ENCODE data around the gene JSRP1. TPM values are rescaled to one million over a fixed set of nuclear protein-coding genes. Genes with fewer than 3 reads are reported as not detected.

JSRP1 gene
- total and polyA plus RNA-seq, 4 donors, result 0.25 to 0.45 (median 0.39) TPM; not detected in 1

DNA sequence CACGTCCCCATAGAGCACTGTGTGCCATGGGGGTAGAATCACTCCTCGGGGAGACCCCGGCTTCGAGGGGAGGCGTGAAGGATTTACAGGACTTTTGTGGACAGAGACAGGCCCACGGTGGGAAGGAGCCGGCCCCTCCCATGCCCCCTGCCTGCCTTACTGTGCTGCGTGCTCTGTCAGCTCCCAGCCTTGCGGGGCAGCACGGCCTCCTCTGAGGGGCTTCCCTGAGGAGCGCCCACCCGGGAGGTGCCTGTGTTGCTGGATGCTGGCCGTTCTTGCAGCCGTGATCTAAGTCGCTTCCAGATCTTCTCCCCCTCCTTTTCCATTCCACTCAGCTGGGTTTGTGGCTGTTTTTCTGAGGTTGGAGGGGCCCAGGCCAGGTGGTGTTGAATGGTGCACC is 49.2 kb downstream of the JSRP1 start:
- Histone ChIP-seq H3K9me3 (ENCODE audit: control insufficient read depth in 4 of 4, low read length in 3 of 4) (no peaks in the 10 kb centered on the region), H3K4me1 (ENCODE audit: control insufficient read depth in 4 of 4, insufficient read depth in 4 of 4, low read length in 3 of 4) (peaks cover 0 to 1% (median 0%) of the 10 kb centered on the region in 4 donors), H3K27ac (ENCODE audit: low read depth in 1 of 2, low read length in 2 of 2) (no peak overlapping the region), H3K4me3 (ENCODE audit: low read depth in 1 of 3, low read length in 3 of 3) (no peak overlapping the region), H3K36me3 (ENCODE audit: control insufficient read depth in 4 of 4, insufficient read depth in 3 of 4, low read depth in 1 of 4, low read length in 3 of 4) (peaks cover 8 to 56% (median 17%) of the 10 kb centered on the region in 4 donors), H3K9ac (ENCODE audit: low read depth in 1 of 2, low read length in 2 of 2) (no peak overlapping the region), H3K27me3 (ENCODE audit: control insufficient read depth in 4 of 4, insufficient read depth in 4 of 4, low read length in 3 of 4) (no peaks in the 10 kb centered on the region)
- 97% methylated on average over 15 of the region's 15 CpGs for WGBS
- TF ChIP-seq, protein P1, sequence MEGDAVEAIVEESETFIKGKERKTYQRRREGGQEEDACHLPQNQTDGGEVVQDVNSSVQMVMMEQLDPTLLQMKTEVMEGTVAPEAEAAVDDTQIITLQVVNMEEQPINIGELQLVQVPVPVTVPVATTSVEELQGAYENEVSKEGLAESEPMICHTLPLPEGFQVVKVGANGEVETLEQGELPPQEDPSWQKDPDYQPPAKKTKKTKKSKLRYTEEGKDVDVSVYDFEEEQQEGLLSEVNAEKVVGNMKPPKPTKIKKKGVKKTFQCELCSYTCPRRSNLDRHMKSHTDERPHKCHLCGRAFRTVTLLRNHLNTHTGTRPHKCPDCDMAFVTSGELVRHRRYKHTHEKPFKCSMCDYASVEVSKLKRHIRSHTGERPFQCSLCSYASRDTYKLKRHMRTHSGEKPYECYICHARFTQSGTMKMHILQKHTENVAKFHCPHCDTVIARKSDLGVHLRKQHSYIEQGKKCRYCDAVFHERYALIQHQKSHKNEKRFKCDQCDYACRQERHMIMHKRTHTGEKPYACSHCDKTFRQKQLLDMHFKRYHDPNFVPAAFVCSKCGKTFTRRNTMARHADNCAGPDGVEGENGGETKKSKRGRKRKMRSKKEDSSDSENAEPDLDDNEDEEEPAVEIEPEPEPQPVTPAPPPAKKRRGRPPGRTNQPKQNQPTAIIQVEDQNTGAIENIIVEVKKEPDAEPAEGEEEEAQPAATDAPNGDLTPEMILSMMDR (IDR thresholded peaks at IDR 0.05; ENCODE audit: low read depth, low read length, missing input control), result no peak
- no peak for DNase-seq (ENCODE audit: low spot score)

DNA sequence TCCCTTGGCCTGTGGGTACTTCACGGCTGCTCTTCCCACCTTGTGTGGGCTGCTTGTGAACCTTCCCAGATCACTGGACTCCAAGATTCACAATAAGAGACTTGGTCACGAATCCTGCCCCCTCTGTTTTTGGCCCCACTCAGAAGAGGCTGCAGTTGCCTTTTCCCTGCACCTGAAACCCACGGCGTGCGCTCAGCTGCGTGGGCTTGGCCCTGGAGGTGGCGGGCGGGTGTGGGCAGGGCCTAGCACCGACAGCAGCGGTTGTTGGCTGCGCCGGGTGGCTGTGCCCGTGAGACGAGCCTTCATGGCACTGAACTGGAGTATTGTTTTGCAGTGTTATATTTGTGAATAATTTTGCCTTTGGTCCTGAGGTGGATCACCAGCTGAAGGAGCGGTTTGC is 53.9 kb downstream of the JSRP1 start:
- no peak overlapping the region for H3K27ac ChIP-seq (ENCODE audit: low read depth in 1 of 2, low read length in 2 of 2)
- no peak overlapping the region for H3K9ac ChIP-seq (ENCODE audit: low read depth in 1 of 2, low read length in 2 of 2)
- H3K27me3 ChIP-seq (ENCODE audit: control insufficient read depth in 4 of 4, insufficient read depth in 4 of 4, low read length in 3 of 4), result no peaks in the 10 kb centered on the region
- H3K4me3 ChIP-seq (ENCODE audit: low read depth in 1 of 3, low read length in 3 of 3), result no peak overlapping the region
- TF ChIP-seq HNF4A (conservative IDR thresholded peaks at IDR 0.05) (no peak), SP1 (IDR thresholded peaks at IDR 0.05) (no peak), EGR1 (IDR thresholded peaks at IDR 0.05; ENCODE audit: low read depth in 2 of 2) (no peak), HNF4G (IDR thresholded peaks at IDR 0.05) (no peak), FOXA2 (IDR thresholded peaks at IDR 0.05) (no peak), GABPA (IDR thresholded peaks at IDR 0.05 in 1 of 2, conservative IDR thresholded peaks at IDR 0.05 in 1 of 2) (no peak), RAD21 (IDR thresholded peaks at IDR 0.05) (no peak), TAF1 (conservative IDR thresholded peaks at IDR 0.05) (no peak)
- TF ChIP-seq, protein P1 (IDR thresholded peaks at IDR 0.05; ENCODE audit: low read depth, low read length, missing input control), result no peak
- TF ChIP-seq, protein P2, sequence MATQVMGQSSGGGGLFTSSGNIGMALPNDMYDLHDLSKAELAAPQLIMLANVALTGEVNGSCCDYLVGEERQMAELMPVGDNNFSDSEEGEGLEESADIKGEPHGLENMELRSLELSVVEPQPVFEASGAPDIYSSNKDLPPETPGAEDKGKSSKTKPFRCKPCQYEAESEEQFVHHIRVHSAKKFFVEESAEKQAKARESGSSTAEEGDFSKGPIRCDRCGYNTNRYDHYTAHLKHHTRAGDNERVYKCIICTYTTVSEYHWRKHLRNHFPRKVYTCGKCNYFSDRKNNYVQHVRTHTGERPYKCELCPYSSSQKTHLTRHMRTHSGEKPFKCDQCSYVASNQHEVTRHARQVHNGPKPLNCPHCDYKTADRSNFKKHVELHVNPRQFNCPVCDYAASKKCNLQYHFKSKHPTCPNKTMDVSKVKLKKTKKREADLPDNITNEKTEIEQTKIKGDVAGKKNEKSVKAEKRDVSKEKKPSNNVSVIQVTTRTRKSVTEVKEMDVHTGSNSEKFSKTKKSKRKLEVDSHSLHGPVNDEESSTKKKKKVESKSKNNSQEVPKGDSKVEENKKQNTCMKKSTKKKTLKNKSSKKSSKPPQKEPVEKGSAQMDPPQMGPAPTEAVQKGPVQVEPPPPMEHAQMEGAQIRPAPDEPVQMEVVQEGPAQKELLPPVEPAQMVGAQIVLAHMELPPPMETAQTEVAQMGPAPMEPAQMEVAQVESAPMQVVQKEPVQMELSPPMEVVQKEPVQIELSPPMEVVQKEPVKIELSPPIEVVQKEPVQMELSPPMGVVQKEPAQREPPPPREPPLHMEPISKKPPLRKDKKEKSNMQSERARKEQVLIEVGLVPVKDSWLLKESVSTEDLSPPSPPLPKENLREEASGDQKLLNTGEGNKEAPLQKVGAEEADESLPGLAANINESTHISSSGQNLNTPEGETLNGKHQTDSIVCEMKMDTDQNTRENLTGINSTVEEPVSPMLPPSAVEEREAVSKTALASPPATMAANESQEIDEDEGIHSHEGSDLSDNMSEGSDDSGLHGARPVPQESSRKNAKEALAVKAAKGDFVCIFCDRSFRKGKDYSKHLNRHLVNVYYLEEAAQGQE (IDR thresholded peaks at IDR 0.05), result no peak
- TF ChIP-seq, protein P3, sequence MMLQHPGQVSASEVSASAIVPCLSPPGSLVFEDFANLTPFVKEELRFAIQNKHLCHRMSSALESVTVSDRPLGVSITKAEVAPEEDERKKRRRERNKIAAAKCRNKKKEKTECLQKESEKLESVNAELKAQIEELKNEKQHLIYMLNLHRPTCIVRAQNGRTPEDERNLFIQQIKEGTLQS (IDR thresholded peaks at IDR 0.05), result no peak
- peaks cover 0 to 40% (median 12%) of the 10 kb centered on the region in 4 donors for H3K36me3 ChIP-seq (ENCODE audit: control insufficient read depth in 4 of 4, insufficient read depth in 3 of 4, low read depth in 1 of 4, low read length in 3 of 4)
- DNase-seq (ENCODE audit: low spot score), result no peak
- H3K4me1 ChIP-seq (ENCODE audit: control insufficient read depth in 4 of 4, insufficient read depth in 4 of 4, low read length in 3 of 4), result no peaks in the 10 kb centered on the region
- WGBS, result 93% methylated on average over 15 of the region's 15 CpGs
- H3K9me3 ChIP-seq (ENCODE audit: control insufficient read depth in 4 of 4, low read length in 3 of 4), result no peaks in the 10 kb centered on the region

Small RNA genes lying within 50 kb of the gene (small RNA-seq; reads per million reads assigned to genes)
- not detected for gene MIR1227

Other genes starting within 250 kb of the JSRP1 start
- 10 to 100 TPM; 19.5 to 20.9 TPM for gene BTBD2, start 240.7 kb downstream of the JSRP1 start, total RNA-seq
- 10 to 100 TPM in 1 of 2 donors, 1 to 10 TPM in 1; 7.4 to 25.1 TPM for gene BTBD2, start 240.7 kb downstream of the JSRP1 start, polyA plus RNA-seq
- 100 to 1,000 TPM in 1 of 2 donors, 10 to 100 TPM in 1; 49.5 to 105 TPM for gene MKNK2, start 205.2 kb downstream of the JSRP1 start, total RNA-seq
- 10 to 100 TPM; 24.7 to 43.3 TPM for gene MKNK2, start 205.2 kb downstream of the JSRP1 start, polyA plus RNA-seq
- gene MOB3A, start 160.1 kb downstream of the JSRP1 start, total RNA-seq, result 1 to 10 TPM; 7.9 to 8.7 TPM
- 1 to 10 TPM; 3.4 to 5.2 TPM for gene MOB3A, start 160.1 kb downstream of the JSRP1 start, polyA plus RNA-seq
- 1 to 10 TPM; 1.2 TPM for gene IZUMO4, start 159.5 kb downstream of the JSRP1 start, total RNA-seq
- gene IZUMO4, start 159.5 kb downstream of the JSRP1 start, polyA plus RNA-seq, result 1 to 10 TPM; 1.3 to 1.4 TPM
- gene AP3D1, start 104.9 kb downstream of the JSRP1 start, total RNA-seq, result 10 to 100 TPM; 42.6 to 76.6 TPM
- gene AP3D1, start 104.9 kb downstream of the JSRP1 start, polyA plus RNA-seq, result 10 to 100 TPM; 21.7 to 79.8 TPM
- gene DOT1L, start 92.5 kb downstream of the JSRP1 start, total RNA-seq, result 1 to 10 TPM; 6.7 to 9.9 TPM
- 1 to 10 TPM; 3.4 to 6.9 TPM for gene DOT1L, start 92.5 kb downstream of the JSRP1 start, polyA plus RNA-seq
- 10 to 100 TPM; 22.2 to 44.5 TPM for gene PLEKHJ1, start 20.1 kb downstream of the JSRP1 start, total RNA-seq
- 10 to 100 TPM; 36.5 to 37.4 TPM for gene PLEKHJ1, start 20.1 kb downstream of the JSRP1 start, polyA plus RNA-seq
- 10 to 100 TPM; 12.9 to 32.0 TPM for gene SF3A2, start 19.6 kb downstream of the JSRP1 start, total RNA-seq
- gene SF3A2, start 19.6 kb downstream of the JSRP1 start, polyA plus RNA-seq, result 10 to 100 TPM in 1 of 2 donors, 1 to 10 TPM in 1; 2.2 to 13.5 TPM
- under 1 TPM; 0.47 to 0.59 TPM for gene AMH, start 7.1 kb downstream of the JSRP1 start, total RNA-seq
- gene AMH, start 7.1 kb downstream of the JSRP1 start, polyA plus RNA-seq, result under 1 TPM in 1 of 2 donors, not detected in 1; 0.08 TPM
- gene PEAK3, start 25.8 kb upstream of the JSRP1 start, total RNA-seq, result under 1 TPM; 0.09 to 0.67 TPM
- gene PEAK3, start 25.8 kb upstream of the JSRP1 start, polyA plus RNA-seq, result under 1 TPM; 0.21 to 0.42 TPM
- under 1 TPM; 0.05 to 0.08 TPM for gene LINGO3, start 51.7 kb upstream of the JSRP1 start, total RNA-seq
- under 1 TPM; 0.02 to 0.08 TPM for gene LINGO3, start 51.7 kb upstream of the JSRP1 start, polyA plus RNA-seq
- 10 to 100 TPM; 23.6 to 37.9 TPM for gene LSM7, start 72.2 kb upstream of the JSRP1 start, total RNA-seq
- 10 to 100 TPM; 39.0 to 59.9 TPM for gene LSM7, start 72.2 kb upstream of the JSRP1 start, polyA plus RNA-seq
- gene SPPL2B, start 72.3 kb upstream of the JSRP1 start, total RNA-seq, result 10 to 100 TPM; 20.2 to 34.6 TPM
- gene SPPL2B, start 72.3 kb upstream of the JSRP1 start, polyA plus RNA-seq, result 10 to 100 TPM in 1 of 2 donors, 1 to 10 TPM in 1; 9.5 to 22.6 TPM
- gene TMPRSS9, start 103.8 kb upstream of the JSRP1 start, total RNA-seq, result 10 to 100 TPM in 1 of 2 donors, 1 to 10 TPM in 1; 2.5 to 24.8 TPM
- under 1 TPM; 0.39 to 0.50 TPM for gene TMPRSS9, start 103.8 kb upstream of the JSRP1 start, polyA plus RNA-seq
- 10 to 100 TPM; 21.6 to 28.0 TPM for gene TIMM13, start 171.2 kb upstream of the JSRP1 start, total RNA-seq
- 100 to 1,000 TPM in 1 of 2 donors, 10 to 100 TPM in 1; 58.8 to 137 TPM for gene TIMM13, start 171.2 kb upstream of the JSRP1 start, polyA plus RNA-seq
- 10 to 100 TPM in 1 of 2 donors, 1 to 10 TPM in 1; 5.6 to 38.5 TPM for gene LMNB2, start 200.5 kb upstream of the JSRP1 start, total RNA-seq
- 1 to 10 TPM in 1 of 2 donors, under 1 TPM in 1; 0.97 to 6.2 TPM for gene LMNB2, start 200.5 kb upstream of the JSRP1 start, polyA plus RNA-seq
- 10 to 100 TPM; 11.6 to 81.3 TPM for gene GADD45B, start 219.7 kb upstream of the JSRP1 start, total RNA-seq
- 10 to 100 TPM; 83.4 to 86.3 TPM for gene GADD45B, start 219.7 kb upstream of the JSRP1 start, polyA plus RNA-seq